ENCODE measurements around the gene C3orf85. TPM values are rescaled to one million over a fixed set of nuclear protein-coding genes. Genes with fewer than 3 reads are reported as not detected.

The C3orf85 gene
- total RNA-seq, 1 donor: not detected

GRCh38 chr3:109187390-109187789 is 50.9 kb downstream of the C3orf85 start:
- no peak for DNase-seq (ENCODE audit: low read depth)
- TF ChIP-seq CTCF (IDR thresholded peaks at IDR 0.05; ENCODE audit: insufficient read depth, low read length): no peak
- H3K4me3 ChIP-seq (ENCODE audit: low read depth, low read length): no peak overlapping the region

GRCh38 chr3:109188741-109189140 is 52.2 kb downstream of the C3orf85 start:
- DNase-seq (ENCODE audit: low read depth): no peak
- no peak for TF ChIP-seq CTCF (IDR thresholded peaks at IDR 0.05; ENCODE audit: insufficient read depth, low read length)
- H3K4me3 ChIP-seq (ENCODE audit: low read depth, low read length): no peak overlapping the region

GRCh38 chr3:109191421-109191820 is 54.9 kb downstream of the C3orf85 start:
- no peak for TF ChIP-seq CTCF (IDR thresholded peaks at IDR 0.05; ENCODE audit: insufficient read depth, low read length)
- no peak overlapping the region for H3K4me3 ChIP-seq (ENCODE audit: low read depth, low read length)
- no peak for DNase-seq (ENCODE audit: low read depth)

- no peak overlapping the region for H3K4me3 ChIP-seq (ENCODE audit: low read depth, low read length)
- TF ChIP-seq CTCF (IDR thresholded peaks at IDR 0.05; ENCODE audit: insufficient read depth, low read length): no peak
- no peak for DNase-seq (ENCODE audit: low read depth)
Measured at GRCh38 chr3:109195815-109196214, 59.3 kb downstream of the C3orf85 start.

Other genes starting within 250 kb of the C3orf85 start
- gene GUCA1C, start 182.8 kb upstream of the C3orf85 start, total RNA-seq (ENCODE audit: low replicate concordance): not detected in 2 replicates
- not detected in 2 replicates for gene MORC1, start 18.6 kb upstream of the C3orf85 start, total RNA-seq (ENCODE audit: low replicate concordance)
- gene DPPA2, start 179.8 kb downstream of the C3orf85 start, total RNA-seq (ENCODE audit: low replicate concordance): not detected in 2 replicates
- not detected in 2 replicates for gene DPPA4, start 200.8 kb downstream of the C3orf85 start, total RNA-seq (ENCODE audit: low replicate concordance)

All from fibroblast of the aortic adventitia (primary cell).